Spleen (tissue), 11 donors: ENCODE data around the gene TMEM30B. TPM values are rescaled to one million over a fixed set of nuclear protein-coding genes. Genes with fewer than 3 reads are reported as not detected.

Experiments
- DNase-seq: peaks from one replicate; pipeline ENCODE4 v3.0.0-alpha.2; 2020
- H3K27ac ChIP-seq, 8 donors: fragments of 200-600 bp; sonication (generic) in 7 of 8; 1 replicate in 4 of 8; 2 replicates in 4 of 8; pipeline versions ENCODE4 v1.5.0 to v1.8.0; 2016 to 2021; ENCODE audit warnings: inconsistent platforms in 4 of 8, mild to moderate bottlenecking in 4 of 8, moderate library complexity in 1 of 8
- H3K27me3 ChIP-seq, 7 donors: fragments of 200-600 bp; sonication (generic) in 6 of 7; replicated peaks in 1 of 7; 1 replicate in 4 of 7; 2 replicates in 3 of 7; pipeline versions ENCODE4 v1.5.0 to v1.8.0; 2016 to 2021; ENCODE audit warnings: inconsistent platforms in 3 of 7, mild to moderate bottlenecking in 1 of 7
- H3K36me3 ChIP-seq, 6 donors: fragments of 200-600 bp; sonication (generic) in 5 of 6; 1 replicate in 4 of 6; 2 replicates in 2 of 6; pipeline versions ENCODE4 v1.5.0 to v1.8.0; 2016 to 2021; ENCODE audit warnings: inconsistent platforms in 2 of 6
- H3K4me1 ChIP-seq, 6 donors: fragments of 200-600 bp; sonication (generic) in 5 of 6; 1 replicate in 3 of 6; 2 replicates in 3 of 6; pipeline versions ENCODE4 v1.5.0 to v1.8.0; 2016 to 2021; ENCODE audit warnings: inconsistent platforms in 3 of 6
- H3K4me3 ChIP-seq, 8 donors: fragments of 200-600 bp; sonication (generic) in 7 of 8; 1 replicate in 4 of 8; 2 replicates in 4 of 8; pipeline versions ENCODE4 v1.5.0 to v1.8.0; 2016 to 2021; ENCODE audit warnings: inconsistent platforms in 4 of 8, mild to moderate bottlenecking in 4 of 8, moderate library complexity in 2 of 8
- H3K9me3 ChIP-seq, 8 donors: fragments of 200-600 bp; sonication (generic) in 7 of 8; 1 replicate in 4 of 8; 2 replicates in 4 of 8; pipeline versions ENCODE4 v1.5.0 to v1.8.0; 2016 to 2021; ENCODE audit warnings: inconsistent platforms in 4 of 8
- CTCF ChIP-seq, 11 experiments: fragments of 200-600 bp in 7 of 11; fragments of 450-650 bp in 4 of 11; sonication (generic) in 4 of 11; IDR thresholded peaks in 8 of 11; conservative IDR thresholded peaks in 3 of 11; 1 replicate in 7 of 11; 2 replicates in 4 of 11; pipeline versions ENCODE4 v1.4.0 to v1.8.0; 2016 to 2021; ENCODE audit warnings: antibody characterized with exemption in 11 of 11, inconsistent platforms in 4 of 11, mild to moderate bottlenecking in 1 of 11
- POLR2A ChIP-seq, 3 donors: fragments of 450-650 bp; IDR thresholded peaks; one replicate each; pipeline ENCODE4 v1.5.1; 2017; ENCODE audit warnings: antibody characterized with exemption in 3 of 3, mild to moderate bottlenecking in 1 of 3
- POLR2AphosphoS5 ChIP-seq, 3 donors: sonication (generic); formaldehyde crosslinking; IDR thresholded peaks; one replicate each; pipeline ENCODE4 v1.5.1; 2017; ENCODE audit warnings: antibody characterized with exemption in 3 of 3
- WGBS, 5 donors: extraction: QIAGEN DNeasy Blood & Tissue Kit in 3 of 5; methylation state at CpG; one replicate each; pipeline versions ENCODE4 v1.1.5 to v1.1.7; 2013 to 2018; 5-methylcytosine and 5-hydroxymethylcytosine counted together
- intact Hi-C: fragments of 100-400 bp; cut with DNase I; formaldehyde crosslinking; loops from one replicate; pipeline ENCODE4 v1.15.0; 2023; ENCODE audit warnings: low total_unique reads
- polyA plus RNA-seq, 3 donors: library from polyadenylated mRNA; stranded (reverse); fragments of 200-250 nt; gene quantifications; one replicate each; pipeline ENCODE4 v1.2.1, GENCODE V29; 2013
- total RNA-seq, 7 donors: library from RNA; depleted of rRNA in 3 of 7; stranded (reverse); fragments of >200 nt in 3 of 7; fragmentation: NEBNext Ultra II Directional in 4 of 7; extraction: Animal tissue kit (Norgen Biotek cat#: 25700) in 4 of 7; gene quantifications; one replicate each; pipeline versions ENCODE4 v1.1.0 to v1.2.1, GENCODE V29; 2016 to 2021
- donor health status: healthy with polysubstance abuse.
- donor health status: DM: no; HTN: no; CAD: no; lungs with moderate emphysema.
- donor health status: DM: no; HTN: no; CAD: no.
- donor health status: Bipolar disorder and iron deficiency.
- donor health status: healthy.
- donor health status: DM: no; HTN: no; CAD: no.
- donor health status: DM: yes; HTN: yes; CAD: no.

The TMEM30B gene
- total and polyA plus RNA-seq, 10 donors = 0.17 to 1.0 (median 0.59) TPM

GRCh38 chr14:61282746-61283145 lies 1.6 kb upstream of the TMEM30B start:
- DNase-seq = no peak
- Histone ChIP-seq H3K4me1 (peaks cover 0 to 45% (median 35%) of the 10 kb centered on the region in 6 donors), H3K9me3 (no peaks in the 10 kb centered on the region), H3K27ac (no peak overlapping the region), H3K27me3 (peaks cover 0 to 35% (median 21%) of the 10 kb centered on the region in 7 donors), H3K36me3 (no peaks in the 10 kb centered on the region), H3K4me3 (no peak overlapping the region)
- intact Hi-C loops = no loop called here
- no peak for TF ChIP-seq POLR2A (IDR thresholded peaks at IDR 0.05)
- TF ChIP-seq POLR2AphosphoS5 (IDR thresholded peaks at IDR 0.05) = no peak
- no peak for TF ChIP-seq CTCF (IDR thresholded peaks at IDR 0.05 in 8 of 11, conservative IDR thresholded peaks at IDR 0.05 in 3 of 11)
- WGBS, 5 donors = 83 to 93% (median 91%) methylated on average over 2 of the region's 2 CpGs

- peaks cover 0 to 35% (median 21%) of the 10 kb centered on the region in 7 donors for H3K27me3 ChIP-seq
- no peak overlapping the region for H3K4me3 ChIP-seq
- 72 to 92% (median 86%) methylated on average over 1 of the region's 1 CpG for WGBS, 5 donors
- no peaks in the 10 kb centered on the region for H3K9me3 ChIP-seq
- DNase-seq = no peak
- no peaks in the 10 kb centered on the region for H3K36me3 ChIP-seq
- intact Hi-C loops = no loop called here
- peaks cover 0 to 45% (median 35%) of the 10 kb centered on the region in 6 donors for H3K4me1 ChIP-seq
- TF ChIP-seq POLR2AphosphoS5 (IDR thresholded peaks at IDR 0.05) = no peak
- H3K27ac ChIP-seq = no peak overlapping the region
Measured at GRCh38 chr14:61281948-61282275, 774 bp upstream of the TMEM30B start.

- 1 to 3% (median 1%) methylated on average over 25 to 81 of the region's 81 CpGs for WGBS, 5 donors
- peaks cover 0 to 35% (median 24%) of the 10 kb centered on the region in 7 donors for H3K27me3 ChIP-seq
- no peaks in the 10 kb centered on the region for H3K36me3 ChIP-seq
- TF ChIP-seq POLR2AphosphoS5 (IDR thresholded peaks at IDR 0.05) = peak; percentile 59 to 79 (median 79)
- TF ChIP-seq POLR2A (IDR thresholded peaks at IDR 0.05) = no peak
- peak in 9 of 11 experiments; percentile 27 to 70 (median 56) for TF ChIP-seq CTCF (IDR thresholded peaks at IDR 0.05 in 8 of 11, conservative IDR thresholded peaks at IDR 0.05 in 3 of 11)
- H3K27ac ChIP-seq = peak overlapping the region; percentile 72 to 89 (median 85)
- H3K4me3 ChIP-seq = peak overlapping the region; percentile 22 to 82 (median 55)
- no peaks in the 10 kb centered on the region for H3K9me3 ChIP-seq
- intact Hi-C loops = no loop called here
- peak; percentile 90 for DNase-seq
- peaks cover 0 to 36% (median 26%) of the 10 kb centered on the region in 6 donors for H3K4me1 ChIP-seq
Measured at GRCh38 chr14:61280526-61281185, 482 bp downstream of the TMEM30B start.

- intact Hi-C loops = no loop called here
- Histone ChIP-seq H3K27me3 (peaks cover 0 to 35% (median 24%) of the 10 kb centered on the region in 7 donors), H3K9me3 (no peaks in the 10 kb centered on the region), H3K27ac (peak overlapping the region; percentile 72 to 89 (median 85)), H3K4me3 (peak overlapping the region; percentile 22 to 82 (median 55)), H3K36me3 (no peaks in the 10 kb centered on the region), H3K4me1 (peaks cover 0 to 30% (median 22%) of the 10 kb centered on the region in 6 donors)
- no peak for DNase-seq
- no peak for TF ChIP-seq CTCF (IDR thresholded peaks at IDR 0.05 in 8 of 11, conservative IDR thresholded peaks at IDR 0.05 in 3 of 11)
- no peak for TF ChIP-seq POLR2AphosphoS5 (IDR thresholded peaks at IDR 0.05)
- no peak for TF ChIP-seq POLR2A (IDR thresholded peaks at IDR 0.05)
- WGBS, 5 donors = 13 to 36% (median 16%) methylated on average over 15 to 47 of the region's 47 CpGs
Measured at GRCh38 chr14:61280092-61280525, 1.0 kb downstream of the TMEM30B start.
